Ovary (tissue), 3 donors: ENCODE measurements around the gene SSR4.

Experiments used
- CTCF ChIP-seq, 3 donors: fragments of 450-650 bp in 2 of 3; fragments of 200-600 bp in 1 of 3; IDR thresholded peaks; one replicate each; pipeline versions ENCODE4 v1.5.1 to v1.8.0; 2016 to 2022; ENCODE audit warnings: antibody characterized with exemption in 3 of 3, mild to moderate bottlenecking in 1 of 3
- POLR2A ChIP-seq: fragments of 450-650 bp; IDR thresholded peaks from one replicate; pipeline ENCODE4 v1.6.1; 2017; ENCODE audit warnings: antibody characterized with exemption, mild to moderate bottlenecking, moderate library complexity
- donor health status: DM: no; HTN: no; CAD: no.

- TF ChIP-seq CTCF (IDR thresholded peaks at IDR 0.05), result no peak
- TF ChIP-seq POLR2A, result no peak
These were observed 39.3 kb upstream of the SSR4 start for GRCh38 chrX:153755136-153755535.
